GM21717 (cell line): Measurements from ENCODE around the gene PDE6A.

ENCODE experiments used
- ATAC-seq: cut with Tn5 transposase; IDR thresholded peaks from one replicate; pipeline ENCODE4 v1.9.1; 2021; ENCODE audit warnings: mild to moderate bottlenecking, moderate library complexity; ENCODE audit not compliant: unreplicated experiment

PDE6A gene

GRCh38 chr5:149841851-149842793, 102.5 kb downstream of the PDE6A start:
- ATAC-seq: no peak

DNA sequence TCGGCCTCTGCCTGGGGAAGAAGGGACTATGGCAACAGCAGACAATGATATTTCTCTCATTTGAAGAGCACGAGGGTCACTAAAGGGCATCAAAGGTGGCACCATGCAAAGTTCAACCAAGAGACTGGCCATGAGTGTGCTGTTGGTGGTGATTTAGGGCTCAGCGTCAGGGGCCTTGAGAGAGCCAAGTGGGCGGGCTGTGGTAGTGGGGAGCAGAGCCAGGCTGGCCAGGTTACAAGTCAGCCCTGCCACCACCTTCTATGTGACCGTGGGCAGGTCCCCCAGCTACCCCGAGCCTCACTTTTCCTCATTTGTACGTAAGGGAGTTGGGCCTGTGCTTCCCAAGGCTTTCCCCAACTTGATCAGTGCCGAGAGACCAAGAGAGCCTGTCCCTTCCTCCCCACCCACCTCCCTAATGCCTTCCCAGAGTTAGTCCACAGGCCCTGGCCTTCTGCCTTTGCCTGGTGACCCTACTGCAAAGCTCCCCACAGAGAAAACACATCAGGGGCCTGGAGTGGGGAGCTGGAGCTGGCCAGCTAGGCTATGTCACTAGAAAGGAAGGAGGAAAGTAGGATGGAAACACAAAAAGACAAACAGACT, 104.3 kb downstream of the PDE6A start:
- no peak for ATAC-seq

DNA sequence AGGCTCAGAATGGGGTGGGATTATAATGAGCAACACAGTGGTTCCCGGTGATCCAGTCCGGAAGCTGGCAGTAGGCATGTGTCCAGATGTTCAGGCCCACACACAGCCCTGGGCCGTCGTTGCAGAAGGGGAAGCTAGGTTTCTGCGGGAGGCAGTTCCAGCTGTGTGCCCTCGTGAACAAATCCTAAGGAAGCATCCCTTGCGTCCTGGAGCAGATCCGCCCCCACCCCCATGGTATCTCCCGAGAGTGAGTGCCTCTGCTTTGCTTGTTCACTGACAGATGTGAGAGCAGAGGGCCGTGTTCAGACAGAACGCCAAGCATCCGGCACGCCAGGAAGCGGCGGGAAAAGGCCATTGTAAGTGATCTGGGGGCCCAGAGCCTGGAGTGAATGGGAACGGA, 104.8 kb downstream of the PDE6A start:
- no peak for ATAC-seq

DNA sequence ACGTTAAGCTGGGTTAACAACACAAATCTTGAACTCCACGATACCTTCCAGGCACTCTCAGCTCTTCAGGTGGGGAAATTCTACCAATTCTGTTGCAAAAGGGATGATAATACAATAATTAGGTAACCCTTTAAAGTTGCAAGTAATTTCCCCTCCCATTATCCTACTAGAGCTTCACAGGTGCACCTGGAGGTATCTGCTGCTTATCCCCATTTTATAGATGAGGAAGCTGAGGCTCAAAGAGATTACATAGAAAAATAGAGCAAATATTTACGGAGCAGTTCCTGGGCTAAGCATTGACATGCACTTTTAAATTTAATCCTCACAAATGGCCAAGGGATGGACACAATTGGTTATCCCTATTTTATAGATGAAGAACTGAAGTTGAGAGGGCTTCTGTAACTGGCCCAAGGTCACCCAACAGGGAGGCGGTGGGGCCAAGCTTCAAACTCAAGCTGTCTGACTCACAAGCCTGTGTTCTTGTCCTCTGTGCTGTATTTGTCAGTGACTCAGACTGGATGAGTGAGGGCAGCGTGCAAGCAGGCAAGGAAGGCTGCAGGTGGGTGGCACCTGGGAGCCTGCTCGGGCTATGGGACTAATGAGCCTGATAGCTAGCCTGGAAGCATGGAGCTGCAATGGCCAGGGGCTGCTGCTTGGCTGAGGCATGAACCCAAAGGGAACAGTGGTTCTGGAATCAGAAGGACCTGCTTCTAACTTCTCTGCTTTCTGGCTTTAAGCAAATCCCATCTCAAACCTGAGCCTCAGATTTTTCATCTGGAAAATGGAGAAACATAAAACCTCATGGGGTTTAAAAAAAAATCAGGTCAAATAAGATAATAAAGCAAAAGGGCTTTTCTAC, 105.5 kb downstream of the PDE6A start:
- no peak for ATAC-seq

DNA sequence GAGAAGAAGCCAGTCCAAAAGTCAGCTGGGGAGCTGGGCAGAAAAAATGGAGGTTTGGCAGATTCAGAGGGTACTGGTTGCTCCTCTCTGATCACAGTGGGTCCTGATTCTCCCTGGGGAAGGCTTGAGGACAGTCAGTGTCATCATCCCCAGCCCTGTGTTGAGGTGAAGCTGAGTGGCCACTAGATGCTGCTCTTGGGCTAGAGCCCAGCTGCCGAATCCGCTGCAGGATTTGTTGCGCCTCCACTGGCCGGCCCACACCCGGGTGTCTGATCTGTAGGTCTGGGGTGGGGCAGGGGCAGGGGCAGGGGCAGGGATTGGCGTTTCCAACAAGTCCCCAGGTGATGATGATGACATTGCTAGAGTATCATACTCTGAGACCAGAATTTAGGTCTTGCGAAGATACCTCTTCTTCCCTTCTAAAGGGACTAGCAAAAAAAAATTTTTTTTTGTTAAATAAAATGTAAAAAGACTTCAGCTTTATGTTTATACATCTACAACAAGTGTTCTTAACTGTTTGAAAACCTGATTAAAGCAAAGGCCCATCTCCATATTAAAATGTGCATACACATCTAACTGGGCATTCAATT, 106.8 kb downstream of the PDE6A start:
- ATAC-seq: no peak

- ATAC-seq: no peak
Measured at GRCh38 chr5:149836451-149837139, 108.0 kb downstream of the PDE6A start.

GRCh38 chr5:149834246-149834855, 110.2 kb downstream of the PDE6A start:
- no peak for ATAC-seq

GRCh38 chr5:149833116-149833827, 111.3 kb downstream of the PDE6A start:
- no peak for ATAC-seq

DNA sequence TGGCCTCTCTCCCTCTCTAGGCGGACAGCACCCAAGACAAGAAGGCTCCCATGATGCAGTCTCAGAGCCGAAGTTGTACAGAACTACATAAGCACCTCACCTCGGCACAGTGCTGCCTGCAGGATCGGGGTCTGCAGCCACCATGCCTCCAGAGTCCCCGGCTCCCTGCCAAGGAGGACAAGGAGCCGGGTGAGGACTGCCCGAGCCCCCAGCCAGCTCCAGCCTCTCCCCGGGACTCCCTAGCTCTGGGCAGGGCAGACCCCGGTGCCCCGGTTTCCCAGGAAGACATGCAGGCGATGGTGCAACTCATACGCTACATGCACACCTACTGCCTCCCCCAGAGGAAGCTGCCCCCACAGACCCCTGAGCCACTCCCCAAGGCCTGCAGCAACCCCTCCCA, 112.0 kb downstream of the PDE6A start:
- ATAC-seq: no peak

- peak; percentile 76 for ATAC-seq
Measured at GRCh38 chr5:149831492-149831891, 113.1 kb downstream of the PDE6A start.

DNA sequence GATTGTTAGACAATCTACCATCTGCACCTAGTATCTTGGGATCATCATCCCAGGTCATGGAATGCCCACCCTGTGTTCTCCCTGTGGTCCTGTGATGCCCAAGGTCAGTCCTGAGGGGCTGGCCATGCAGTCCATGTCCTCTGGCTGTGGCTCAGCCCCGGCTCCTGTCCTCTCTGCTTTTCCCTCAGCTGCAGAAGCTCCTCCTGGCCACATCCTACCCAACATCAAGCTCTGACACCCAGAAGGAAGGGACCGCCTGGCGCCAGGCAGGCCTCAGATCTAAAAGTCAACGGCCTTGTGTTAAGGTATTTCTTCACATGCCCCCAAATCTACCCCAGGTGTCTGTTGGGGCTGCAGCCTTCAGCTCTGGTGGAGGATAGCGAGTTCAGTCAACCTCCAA, 114.0 kb downstream of the PDE6A start:
- ATAC-seq: no peak

DNA sequence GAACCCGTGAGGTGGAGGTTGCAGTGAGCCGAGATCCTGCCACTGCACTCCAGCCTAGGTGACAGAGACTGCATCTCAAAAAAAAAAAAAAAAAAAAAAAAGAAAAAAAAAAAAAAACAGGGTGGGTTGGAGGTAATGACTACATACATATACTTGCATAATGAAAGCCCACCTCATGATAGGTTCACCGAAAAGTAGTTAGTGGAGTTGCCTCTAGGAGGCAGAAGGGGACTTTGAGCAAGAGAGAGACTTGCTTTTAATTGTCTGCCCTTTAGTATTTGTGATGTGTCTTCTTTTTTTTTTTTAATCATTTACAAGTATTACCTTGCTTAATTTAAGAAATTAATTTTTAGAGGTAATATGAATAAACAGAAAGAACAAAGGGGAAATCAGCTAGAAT, 114.6 kb downstream of the PDE6A start:
- no peak for ATAC-seq

- peak; percentile 54 for ATAC-seq
Measured at GRCh38 chr5:149828161-149829011, 116.2 kb downstream of the PDE6A start.

GRCh38 chr5:149827546-149827945, 117.0 kb downstream of the PDE6A start:
- ATAC-seq: no peak

GRCh38 chr5:149827086-149827485, 117.5 kb downstream of the PDE6A start:
- ATAC-seq: no peak

DNA sequence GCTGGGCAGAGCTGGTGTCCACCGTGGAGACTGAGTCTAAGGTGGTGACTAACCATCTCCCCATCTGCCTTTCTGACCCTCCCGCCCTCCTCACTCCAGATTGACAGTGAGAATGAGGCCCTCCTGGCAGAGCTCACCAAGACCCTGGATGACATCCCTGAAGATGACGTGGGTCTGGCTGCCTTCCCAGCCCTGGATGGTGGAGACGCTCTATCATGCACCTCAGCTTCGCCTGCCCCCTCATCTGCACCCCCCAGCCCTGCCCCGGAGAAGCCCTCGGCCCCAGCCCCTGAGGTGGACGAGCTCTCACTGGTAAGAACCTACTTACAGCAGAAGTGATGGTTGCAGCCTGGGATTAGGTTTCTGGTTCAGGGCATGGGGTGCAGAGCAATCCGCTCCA, 118.0 kb downstream of the PDE6A start:
- ATAC-seq: no peak

DNA sequence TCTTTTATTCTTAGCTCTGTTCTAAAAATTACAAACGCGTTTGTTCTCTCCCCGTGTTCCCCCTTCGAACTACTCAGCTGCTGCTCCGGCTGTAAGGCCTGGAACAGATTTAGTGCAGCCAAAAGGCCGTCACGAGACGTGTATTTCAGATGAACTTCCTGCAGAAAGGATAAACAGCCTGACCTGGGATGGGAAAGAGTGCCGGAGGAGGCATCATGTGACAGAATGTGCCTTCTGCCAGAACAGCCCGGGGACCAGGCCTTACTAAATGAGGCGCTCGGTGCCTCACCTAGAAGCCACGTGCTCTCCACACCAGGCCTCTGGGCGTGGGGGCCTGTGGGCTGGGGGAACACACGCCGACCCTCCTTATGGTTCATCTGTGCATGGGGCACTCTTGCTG, 119.7 kb downstream of the PDE6A start:
- ATAC-seq: no peak

GRCh38 chr5:149824120-149824519, 120.5 kb downstream of the PDE6A start:
- ATAC-seq: no peak
